ENCODE data around the gene NT5M.

GRCh38 chr17:17385491-17385890 is 82.3 kb downstream of the NT5M start:
- TF ChIP-seq CTCF (IDR thresholded peaks at IDR 0.05) (no peak), POLR2A (IDR thresholded peaks at IDR 0.05) (no peak)
